Stomach (tissue), 9 donors: ENCODE data around the gene ADRM1. TPM values are rescaled to one million over a fixed set of nuclear protein-coding genes. Genes with fewer than 3 reads are reported as not detected.

Source experiments
- DNase-seq, 2 donors: peaks; one replicate each; pipeline versions ENCODE4 v3.0.0 to v3.0.0-alpha.2; 2013 to 2019
- H3K27ac ChIP-seq, 5 donors: fragments of 200-600 bp in 4 of 5; sonication (generic) in 4 of 5; one replicate each; pipeline ENCODE4 v1.5.1; 2013 to 2019; ENCODE audit warnings: mild to moderate bottlenecking in 1 of 5, moderate library complexity in 1 of 5
- H3K27me3 ChIP-seq, 3 donors: fragments of 200-600 bp; sonication (generic); one replicate each; pipeline ENCODE4 v1.5.1; 2017 to 2019; ENCODE audit warnings: mixed run types in 1 of 3
- H3K36me3 ChIP-seq, 4 donors: fragments of 200-600 bp; sonication (generic); 1 replicate in 3 of 4; 2 replicates in 1 of 4; pipeline ENCODE4 v1.5.1; 2016 to 2019
- H3K4me1 ChIP-seq, 4 donors: fragments of 200-600 bp; sonication (generic); one replicate each; pipeline ENCODE4 v1.5.1; 2016 to 2019
- H3K4me3 ChIP-seq, 4 donors: fragments of 200-600 bp; sonication (generic) in 3 of 4; one replicate each; pipeline ENCODE4 v1.5.1; 2016 to 2019; ENCODE audit warnings: mild to moderate bottlenecking in 1 of 4
- H3K9me3 ChIP-seq, 4 donors: fragments of 200-600 bp; sonication (generic); one replicate each; pipeline ENCODE4 v1.5.1; 2016 to 2019
- EP300 ChIP-seq: sonication (generic); formaldehyde crosslinking; IDR thresholded peaks from one replicate; pipeline ENCODE4 v1.6.1; 2017; ENCODE audit warnings: antibody characterized with exemption
- POLR2A ChIP-seq, 4 donors: fragments of 450-650 bp; IDR thresholded peaks; one replicate each; pipeline ENCODE4 v1.6.1; 2016; ENCODE audit warnings: antibody characterized with exemption in 4 of 4, control low read depth in 2 of 4, mild to moderate bottlenecking in 1 of 4, moderate library complexity in 1 of 4
- POLR2AphosphoS5 ChIP-seq, 3 donors: sonication (generic); formaldehyde crosslinking; IDR thresholded peaks; one replicate each; pipeline ENCODE4 v1.6.1; 2016; ENCODE audit warnings: antibody characterized with exemption in 3 of 3
- WGBS, 5 donors: extraction: QIAGEN DNeasy Blood & Tissue Kit in 3 of 5; methylation state at CpG; one replicate each; pipeline versions ENCODE4 v1.1.5 to v1.1.7; 2013 to 2018; 5-methylcytosine and 5-hydroxymethylcytosine counted together
- intact Hi-C: fragments of 100-400 bp; cut with DNase I; formaldehyde crosslinking; loops from one replicate; pipeline ENCODE4 v1.15.1; 2023; ENCODE audit warnings: low total_unique reads
- polyA plus RNA-seq, 3 donors: library from polyadenylated mRNA; stranded (reverse); fragments of 200-250 nt; gene quantifications; one replicate each; pipeline ENCODE4 v1.2.3, GENCODE V29; 2013
- total RNA-seq, 5 donors: library from RNA; depleted of rRNA; stranded (reverse); fragments of >200 nt; gene quantifications; one replicate each; pipeline versions ENCODE4 v1.1.0 to v1.2.3, GENCODE V29; 2014 to 2016
- TF ChIP-seq, protein P1 (sequence below), 7 experiments: fragments of 450-650 bp in 4 of 7; fragments of 200-600 bp in 3 of 7; sonication (generic) in 3 of 7; IDR thresholded peaks; one replicate each; pipeline ENCODE4 v1.5.1; 2016 to 2019; ENCODE audit warnings: antibody characterized with exemption in 7 of 7, control low read depth in 2 of 7, mild to moderate bottlenecking in 1 of 7
- donor health status: healthy with polysubstance abuse.
- donor health status: Bipolar disorder and iron deficiency.
- donor health status: healthy.

Gene ADRM1
- total and polyA plus RNA-seq, 8 donors = 42.0 to 130 (median 83.7) TPM

DNA sequence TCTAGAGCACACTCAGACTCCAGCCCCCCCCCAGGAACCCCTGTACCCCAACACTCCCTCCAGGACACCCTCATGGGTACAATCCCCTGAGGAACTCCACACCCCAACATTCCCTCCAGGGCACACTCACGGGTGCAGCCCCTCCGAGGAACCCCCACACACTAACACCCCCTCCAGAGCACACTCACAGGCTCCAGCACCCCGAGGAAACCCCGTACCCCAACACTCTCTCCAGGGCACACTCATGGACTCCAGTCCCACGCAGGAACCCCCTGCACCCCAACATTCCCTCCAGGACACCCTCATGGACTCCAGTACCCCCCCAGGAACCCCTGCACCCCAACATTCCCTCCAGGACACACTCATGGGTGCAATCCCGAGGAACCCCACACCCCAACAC, 32.7 kb downstream of the ADRM1 start:
- no peaks in the 10 kb centered on the region for H3K9me3 ChIP-seq
- no peak for DNase-seq
- H3K36me3 ChIP-seq = peaks cover 64 to 98% (median 94%) of the 10 kb centered on the region in 4 donors
- intact Hi-C loops = no loop called here
- no peaks in the 10 kb centered on the region for H3K4me1 ChIP-seq
- WGBS, 5 donors = 90 to 95% (median 94%) methylated on average over 6 of the region's 6 CpGs
- no peak overlapping the region for H3K4me3 ChIP-seq
- no peaks in the 10 kb centered on the region for H3K27me3 ChIP-seq
- TF ChIP-seq POLR2AphosphoS5 (IDR thresholded peaks at IDR 0.05) (no peak), POLR2A (IDR thresholded peaks at IDR 0.05) (no peak), EP300 (no peak)
- TF ChIP-seq, protein P1, sequence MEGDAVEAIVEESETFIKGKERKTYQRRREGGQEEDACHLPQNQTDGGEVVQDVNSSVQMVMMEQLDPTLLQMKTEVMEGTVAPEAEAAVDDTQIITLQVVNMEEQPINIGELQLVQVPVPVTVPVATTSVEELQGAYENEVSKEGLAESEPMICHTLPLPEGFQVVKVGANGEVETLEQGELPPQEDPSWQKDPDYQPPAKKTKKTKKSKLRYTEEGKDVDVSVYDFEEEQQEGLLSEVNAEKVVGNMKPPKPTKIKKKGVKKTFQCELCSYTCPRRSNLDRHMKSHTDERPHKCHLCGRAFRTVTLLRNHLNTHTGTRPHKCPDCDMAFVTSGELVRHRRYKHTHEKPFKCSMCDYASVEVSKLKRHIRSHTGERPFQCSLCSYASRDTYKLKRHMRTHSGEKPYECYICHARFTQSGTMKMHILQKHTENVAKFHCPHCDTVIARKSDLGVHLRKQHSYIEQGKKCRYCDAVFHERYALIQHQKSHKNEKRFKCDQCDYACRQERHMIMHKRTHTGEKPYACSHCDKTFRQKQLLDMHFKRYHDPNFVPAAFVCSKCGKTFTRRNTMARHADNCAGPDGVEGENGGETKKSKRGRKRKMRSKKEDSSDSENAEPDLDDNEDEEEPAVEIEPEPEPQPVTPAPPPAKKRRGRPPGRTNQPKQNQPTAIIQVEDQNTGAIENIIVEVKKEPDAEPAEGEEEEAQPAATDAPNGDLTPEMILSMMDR (IDR thresholded peaks at IDR 0.05) = no peak
- H3K27ac ChIP-seq = no peak overlapping the region

DNA sequence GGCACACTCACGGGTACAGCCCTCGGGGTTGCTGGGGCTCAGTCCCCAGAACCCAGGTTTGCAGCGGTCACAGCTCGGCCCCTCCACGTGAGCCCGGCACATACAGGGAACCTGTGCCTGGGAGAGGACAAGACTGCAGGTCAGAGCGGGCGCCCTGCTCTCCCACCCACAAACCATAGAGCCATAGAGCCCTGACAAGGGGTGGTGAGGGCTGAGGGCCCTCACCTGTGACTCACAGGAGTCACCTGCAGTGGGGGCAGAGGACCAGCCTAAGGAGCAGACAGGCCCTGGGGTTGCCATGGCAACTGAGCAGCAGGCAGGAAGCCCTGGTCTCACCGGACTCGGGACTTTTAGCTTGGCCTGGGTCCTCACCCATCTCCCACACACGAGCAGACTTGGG, 33.5 kb downstream of the ADRM1 start:
- H3K36me3 ChIP-seq = peaks cover 62 to 97% (median 93%) of the 10 kb centered on the region in 4 donors
- WGBS, 5 donors = 84 to 94% (median 90%) methylated on average over 5 to 11 of the region's 11 CpGs
- no peaks in the 10 kb centered on the region for H3K27me3 ChIP-seq
- H3K27ac ChIP-seq = no peak overlapping the region
- intact Hi-C loops = no loop called here
- no peak for DNase-seq
- no peaks in the 10 kb centered on the region for H3K4me1 ChIP-seq
- H3K4me3 ChIP-seq = no peak overlapping the region
- no peaks in the 10 kb centered on the region for H3K9me3 ChIP-seq
- TF ChIP-seq EP300 (no peak), POLR2AphosphoS5 (IDR thresholded peaks at IDR 0.05) (no peak), POLR2A (IDR thresholded peaks at IDR 0.05) (no peak)
- TF ChIP-seq, protein P1 (IDR thresholded peaks at IDR 0.05) = no peak

DNA sequence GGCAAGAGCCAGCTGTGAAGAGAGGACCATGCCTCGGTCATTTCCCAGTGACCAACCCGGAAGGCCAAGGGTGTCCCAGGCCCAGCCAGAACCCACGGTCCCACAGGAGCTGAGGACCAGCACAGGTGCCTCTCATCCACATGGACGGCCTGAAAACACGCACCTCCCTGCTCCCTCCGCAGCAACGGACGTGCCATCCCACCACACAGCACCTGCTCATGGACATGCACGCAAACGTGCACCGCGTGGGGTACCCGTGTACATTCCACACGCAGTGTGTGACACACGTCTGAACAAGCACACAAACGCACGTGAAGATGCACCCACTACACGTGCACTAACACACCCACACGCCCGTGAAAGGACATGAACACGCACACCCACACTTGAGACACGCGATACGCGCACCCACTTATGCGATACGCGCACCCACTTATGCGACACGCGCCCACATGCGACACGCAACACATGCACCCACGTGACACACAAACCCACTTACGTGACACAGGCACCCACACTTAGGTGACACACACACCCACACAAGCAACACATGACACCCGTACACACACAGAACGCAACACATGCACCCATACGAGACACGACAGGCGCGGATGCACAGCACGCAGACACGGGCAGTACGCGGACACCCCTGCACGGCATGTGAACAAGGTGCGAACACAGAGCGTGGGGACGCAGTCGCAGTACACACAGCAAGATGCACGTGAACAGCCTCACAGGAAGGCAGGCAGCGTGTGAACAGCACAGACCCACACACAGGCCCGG, 34.2 kb downstream of the ADRM1 start:
- Histone ChIP-seq H3K36me3 (peaks cover 55 to 94% (median 90%) of the 10 kb centered on the region in 4 donors), H3K4me3 (no peak overlapping the region), H3K27me3 (no peaks in the 10 kb centered on the region), H3K27ac (no peak overlapping the region), H3K4me1 (no peaks in the 10 kb centered on the region), H3K9me3 (no peaks in the 10 kb centered on the region)
- intact Hi-C loops = no loop called here
- 84 to 94% (median 93%) methylated on average over 42 to 53 of the region's 53 CpGs for WGBS, 5 donors
- TF ChIP-seq, protein P1 (IDR thresholded peaks at IDR 0.05) = no peak
- no peak for TF ChIP-seq POLR2AphosphoS5 (IDR thresholded peaks at IDR 0.05)
- no peak for TF ChIP-seq EP300
- TF ChIP-seq POLR2A (IDR thresholded peaks at IDR 0.05) = no peak
- DNase-seq = no peak

DNA sequence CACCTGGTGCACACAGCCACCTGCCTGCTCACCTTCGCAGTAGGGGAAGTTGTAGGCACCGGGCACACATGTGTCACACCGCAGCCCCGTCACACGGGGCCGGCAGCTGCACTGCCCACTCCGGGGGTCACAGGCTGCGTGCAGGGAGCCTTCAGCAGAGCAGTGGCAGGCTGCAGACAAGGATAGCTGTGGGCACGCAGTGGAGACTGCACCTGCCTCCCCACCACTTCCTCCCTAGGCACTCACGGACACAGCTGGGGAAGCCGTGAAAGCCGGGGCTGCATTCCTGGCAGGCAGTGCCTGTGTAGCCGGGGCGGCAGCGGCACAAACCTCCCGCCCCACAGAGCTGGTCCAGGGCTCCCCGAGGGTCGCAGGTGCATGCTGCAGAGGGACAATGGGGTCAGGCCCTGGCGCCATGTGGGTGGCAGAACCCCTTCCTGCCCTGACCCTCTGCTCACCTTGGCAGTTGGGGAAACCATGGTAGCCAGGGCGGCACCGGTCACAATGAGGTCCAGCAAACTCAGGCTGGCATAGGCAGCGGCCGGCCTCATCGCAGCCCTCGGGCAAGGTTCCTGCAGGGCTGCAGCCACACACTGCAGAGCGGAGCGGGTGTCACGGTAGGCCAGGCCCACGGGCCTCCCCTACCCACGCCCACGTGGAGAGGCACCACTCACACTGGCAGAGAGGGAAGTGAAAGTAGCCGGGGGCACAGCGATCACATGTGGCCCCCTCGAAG, 34.9 kb downstream of the ADRM1 start:
- TF ChIP-seq EP300 (no peak), POLR2AphosphoS5 (IDR thresholded peaks at IDR 0.05) (no peak), POLR2A (IDR thresholded peaks at IDR 0.05) (no peak)
- TF ChIP-seq, protein P1 (IDR thresholded peaks at IDR 0.05) = no peak
- Histone ChIP-seq H3K27ac (no peak overlapping the region), H3K27me3 (no peaks in the 10 kb centered on the region), H3K36me3 (peaks cover 49 to 92% (median 84%) of the 10 kb centered on the region in 4 donors), H3K9me3 (no peaks in the 10 kb centered on the region), H3K4me1 (no peaks in the 10 kb centered on the region), H3K4me3 (no peak overlapping the region)
- intact Hi-C loops = no loop called here
- DNase-seq = no peak
- 87 to 90% (median 88%) methylated on average over 19 to 34 of the region's 34 CpGs for WGBS, 5 donors
